ENCODE measurements around the gene PRKAR2B. TPM values are rescaled to one million over a fixed set of nuclear protein-coding genes. Genes with fewer than 3 reads are reported as not detected.

The PRKAR2B gene
- total and polyA plus RNA-seq, 5 donors, result 32.3 to 57.8 (median 45.2) TPM

DNA sequence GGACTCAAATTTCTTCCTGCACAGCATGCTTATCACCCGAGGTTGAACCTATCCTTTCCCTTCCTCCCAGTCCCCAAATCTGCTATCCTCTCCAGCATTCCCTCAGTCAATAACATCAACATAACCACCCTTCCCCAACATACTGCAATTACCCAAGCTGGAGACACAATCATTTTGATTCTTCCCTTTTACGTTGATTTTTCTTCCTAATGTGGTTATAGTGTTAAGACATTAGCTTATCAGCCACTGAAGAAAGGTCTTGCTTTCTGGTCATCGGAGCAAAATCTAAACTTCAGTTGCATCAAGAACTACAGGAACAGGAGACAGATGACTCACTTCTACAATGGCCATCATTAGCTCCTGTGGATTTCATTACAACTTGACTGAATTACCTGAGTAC is 120.8 kb downstream of the PRKAR2B start:
- no peak for ATAC-seq
- intact Hi-C loops (cut with DNase I), result no loop called here
- Histone ChIP-seq H3K27ac (ENCODE audit: low read length) (no peak overlapping the region), H3K9me3 (ENCODE audit: control insufficient read depth, low read length) (no peaks in the 10 kb centered on the region), H3K27me3 (ENCODE audit: control insufficient read depth, insufficient read depth) (no peaks in the 10 kb centered on the region), H3K4me3 (ENCODE audit: low read length) (no peak overlapping the region), H3K4me1 (ENCODE audit: control insufficient read depth, insufficient read depth, low read length) (no peaks in the 10 kb centered on the region)
- no peak for DNase-seq
- 64% methylated on average over 3 of the region's 3 CpGs for WGBS

DNA sequence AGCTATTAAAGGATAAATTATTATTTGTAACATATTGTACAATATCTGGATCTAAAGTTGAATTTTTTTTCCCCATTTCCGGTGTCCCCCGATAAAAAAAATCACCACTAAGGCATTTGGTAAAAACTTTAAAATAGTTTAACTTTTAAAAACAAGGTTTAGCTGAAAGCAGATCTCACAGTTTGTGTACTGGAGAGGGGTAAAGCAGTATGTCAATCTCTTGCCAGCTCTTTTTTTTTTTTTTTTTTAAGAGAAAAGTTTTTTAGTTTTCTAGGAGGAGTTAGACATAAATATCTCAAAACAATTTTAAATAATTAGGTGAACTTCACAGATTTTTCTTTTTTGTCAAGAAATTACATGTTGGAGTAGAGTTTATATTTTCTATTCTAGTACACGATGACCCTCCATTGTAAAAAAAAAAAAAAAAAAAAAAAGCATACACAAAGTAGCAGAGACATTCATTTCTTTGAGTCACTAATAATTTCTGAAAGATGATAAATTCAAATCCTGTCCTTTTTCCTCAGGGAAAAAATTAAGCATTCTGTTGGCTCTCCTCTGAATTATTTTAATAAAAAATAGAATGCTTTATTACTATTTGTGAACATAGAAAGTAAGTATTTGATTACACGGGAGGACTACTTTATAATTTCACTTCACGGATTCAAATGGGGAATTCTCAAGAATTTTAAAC is 122.4 kb downstream of the PRKAR2B start:
- WGBS, result 23% methylated on average over 5 of the region's 5 CpGs
- no peak overlapping the region for H3K27ac ChIP-seq (ENCODE audit: low read length)

DNA sequence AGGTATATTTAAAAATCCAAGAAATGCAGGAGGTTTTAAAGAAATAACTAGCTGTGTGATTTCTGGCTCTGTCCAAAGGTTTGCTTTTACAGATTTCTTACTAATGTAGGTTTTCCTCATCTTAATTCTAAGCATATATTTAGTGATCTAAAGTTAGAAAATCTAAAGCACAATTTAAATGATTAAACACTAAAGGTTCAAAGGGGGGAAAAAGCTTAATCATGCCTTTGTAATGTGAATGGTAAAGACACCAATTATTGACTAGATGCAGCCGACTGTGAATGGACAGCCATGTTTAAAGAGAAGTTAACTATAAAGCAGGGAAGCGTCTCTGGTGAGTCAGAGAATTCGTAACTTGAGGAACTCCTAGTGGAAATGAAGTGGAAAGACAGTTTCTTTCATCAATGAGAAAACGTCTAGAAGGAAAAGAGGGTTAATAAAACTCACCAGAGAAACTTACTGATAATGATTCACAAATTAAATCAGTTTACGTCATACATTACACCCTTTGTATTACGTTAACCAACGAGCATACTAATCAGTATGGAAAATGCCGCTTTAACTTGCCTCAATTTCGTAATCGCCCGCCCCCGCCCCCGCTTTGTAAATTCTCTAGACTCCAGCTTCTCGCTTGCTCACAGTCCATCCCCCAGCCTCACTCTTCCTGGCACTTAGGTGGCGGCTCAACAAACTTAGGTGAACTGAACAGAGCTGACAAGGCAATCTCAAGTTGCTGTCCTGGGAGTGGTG is 123.2 kb downstream of the PRKAR2B start:
- peak; percentile 4 to 26 for ATAC-seq
- under 1% methylated on average over 15 of the region's 15 CpGs for WGBS
- H3K4me1 ChIP-seq (ENCODE audit: control insufficient read depth, insufficient read depth, low read length), result peaks cover 5% of the 10 kb centered on the region
- DNase-seq, result no peak
- no peaks in the 10 kb centered on the region for H3K27me3 ChIP-seq (ENCODE audit: control insufficient read depth, insufficient read depth)
- peak overlapping the region; percentile 77 for H3K4me3 ChIP-seq (ENCODE audit: low read length)
- peak overlapping the region; percentile 100 for H3K27ac ChIP-seq (ENCODE audit: low read length)
- no peaks in the 10 kb centered on the region for H3K9me3 ChIP-seq (ENCODE audit: control insufficient read depth, low read length)
- intact Hi-C loops (cut with DNase I), result no loop called here

More for the DNA sequence above, 122.4 kb downstream of the PRKAR2B start:
- no peak for DNase-seq
- no peaks in the 10 kb centered on the region for H3K9me3 ChIP-seq (ENCODE audit: control insufficient read depth, low read length)
- peak overlapping the region; percentile 77 for H3K4me3 ChIP-seq (ENCODE audit: low read length)
- intact Hi-C loops (cut with DNase I), result no loop called here
- H3K27me3 ChIP-seq (ENCODE audit: control insufficient read depth, insufficient read depth), result no peaks in the 10 kb centered on the region
- H3K4me1 ChIP-seq (ENCODE audit: control insufficient read depth, insufficient read depth, low read length), result peaks cover 5% of the 10 kb centered on the region
- no peak for ATAC-seq

DNA sequence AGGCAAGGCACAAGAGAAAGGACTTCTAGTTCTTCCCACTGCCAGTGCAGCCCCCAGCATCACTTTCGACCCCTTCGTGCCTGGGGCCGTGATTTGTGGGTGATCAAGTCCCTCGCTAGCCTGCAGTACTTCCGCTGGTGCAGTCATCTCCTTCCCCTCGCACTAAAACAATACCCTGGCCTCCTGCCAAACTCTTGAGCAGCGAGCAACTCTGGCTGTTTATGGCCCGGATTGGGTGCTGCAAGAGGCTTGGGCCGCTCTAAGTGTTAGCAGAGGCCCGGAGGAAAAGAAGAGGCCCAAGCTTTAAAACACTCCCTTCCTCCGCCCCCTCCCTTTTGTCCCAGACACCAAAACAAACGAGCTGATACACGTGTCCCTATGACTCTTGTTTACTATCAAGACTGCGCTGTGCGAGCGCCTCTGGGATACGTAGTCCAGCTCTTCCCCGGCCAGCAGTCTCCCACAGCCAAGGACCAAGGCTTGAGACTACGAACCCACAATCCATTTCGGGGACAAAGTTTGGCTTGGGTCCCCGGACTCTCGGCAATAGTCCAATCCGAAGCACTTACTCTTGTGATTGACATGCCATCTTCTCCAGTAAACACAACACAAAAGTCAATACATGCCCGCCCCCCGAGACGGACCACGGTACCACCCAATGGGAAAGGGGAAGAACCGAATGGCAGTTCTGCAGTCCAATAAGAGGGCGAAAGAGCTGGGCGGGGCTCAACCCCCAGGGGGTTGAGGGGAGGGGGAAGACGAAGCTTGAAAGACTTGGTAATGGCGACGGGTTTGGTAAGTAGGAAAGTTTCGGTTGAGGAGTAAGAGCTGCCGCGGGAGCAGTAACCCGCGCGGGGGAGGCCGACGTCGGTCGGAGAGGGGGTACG is 124.0 kb downstream of the PRKAR2B start, which contains the start of gene HBP1:
Gene HBP1, plus strand, starts transcription at position 771 of the 887 bp plus-strand sequence. CDS start 10,891 bp downstream, outside the sequence.
- H3K27ac ChIP-seq (ENCODE audit: low read length), result peak within 1 kb of the TSS; percentile 100
- no peaks in the 10 kb centered on the region for H3K9me3 ChIP-seq (ENCODE audit: control insufficient read depth, low read length)
- DNase-seq (peak; percentile 99), ATAC-seq (peak; percentile 95 to 96)
- peaks cover 5% of the 10 kb centered on the region for H3K4me1 ChIP-seq (ENCODE audit: control insufficient read depth, insufficient read depth, low read length)
- intact Hi-C loops (cut with DNase I), result no loop called here
- H3K4me3 ChIP-seq (ENCODE audit: low read length), result peak within 1 kb of the TSS; percentile 86
- under 1% methylated on average over 44 of the region's 44 CpGs for WGBS
- no peaks in the 10 kb centered on the region for H3K27me3 ChIP-seq (ENCODE audit: control insufficient read depth, insufficient read depth)

DNA sequence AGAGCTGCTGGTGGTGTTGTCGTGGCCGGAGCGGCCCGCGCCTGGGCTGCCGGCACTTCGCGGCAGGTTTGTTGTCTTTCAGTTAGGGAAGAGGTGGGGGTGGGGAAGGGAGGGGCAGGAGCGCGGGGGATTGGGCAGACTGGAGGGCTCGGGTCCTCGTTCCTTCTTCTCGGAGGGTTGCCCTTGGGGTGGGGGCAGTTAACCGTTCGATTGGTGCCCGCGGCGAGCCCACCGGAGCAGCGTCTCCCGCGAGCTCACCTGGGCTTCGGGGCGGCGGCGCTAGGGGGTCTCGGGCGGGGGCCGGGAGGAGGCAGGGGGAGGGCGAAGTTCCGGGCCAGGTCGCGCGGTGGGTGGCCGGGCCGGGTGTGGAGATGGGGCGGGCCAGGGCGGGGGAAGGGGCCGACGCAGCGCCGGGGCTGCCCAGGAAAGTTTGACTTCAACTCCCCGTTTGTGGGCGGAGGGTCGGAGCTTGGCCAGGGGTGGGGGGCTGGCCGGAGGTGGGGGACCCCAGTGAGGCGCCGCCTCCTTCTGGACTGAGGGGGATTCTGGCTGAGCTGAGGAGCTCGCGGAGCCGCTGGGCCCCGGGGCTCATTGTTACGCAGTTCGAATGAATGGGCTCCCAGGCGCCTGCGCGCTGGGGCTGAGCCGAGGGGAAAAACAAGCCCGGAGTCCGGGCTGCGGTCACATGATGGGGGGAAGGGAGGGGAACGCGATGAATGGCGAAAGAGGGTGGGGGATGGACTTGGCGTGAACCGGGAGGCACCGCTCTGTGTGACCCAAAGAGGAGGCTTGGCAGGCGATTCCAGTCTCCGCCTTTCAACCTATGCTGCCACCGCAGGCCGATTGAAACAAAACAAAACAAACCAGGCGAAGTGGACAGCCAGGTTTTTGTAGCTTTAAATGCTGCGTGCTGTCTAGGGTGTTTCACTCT is 124.9 kb downstream of the PRKAR2B start:
- peak overlapping the region; percentile 86 for H3K4me3 ChIP-seq (ENCODE audit: low read length)
- peak; percentile 98 to 99 (median 98) for DNase-seq
- intact Hi-C loops (cut with DNase I), result no loop called here
- H3K27ac ChIP-seq (ENCODE audit: low read length), result peak overlapping the region; percentile 96
- under 1% methylated on average over 73 of the region's 73 CpGs for WGBS
- peak; percentile 80 to 88 for ATAC-seq
- H3K9me3 ChIP-seq (ENCODE audit: control insufficient read depth, low read length), result no peaks in the 10 kb centered on the region
- H3K4me1 ChIP-seq (ENCODE audit: control insufficient read depth, insufficient read depth, low read length), result peaks cover 5% of the 10 kb centered on the region
- H3K27me3 ChIP-seq (ENCODE audit: control insufficient read depth, insufficient read depth), result no peaks in the 10 kb centered on the region

DNA sequence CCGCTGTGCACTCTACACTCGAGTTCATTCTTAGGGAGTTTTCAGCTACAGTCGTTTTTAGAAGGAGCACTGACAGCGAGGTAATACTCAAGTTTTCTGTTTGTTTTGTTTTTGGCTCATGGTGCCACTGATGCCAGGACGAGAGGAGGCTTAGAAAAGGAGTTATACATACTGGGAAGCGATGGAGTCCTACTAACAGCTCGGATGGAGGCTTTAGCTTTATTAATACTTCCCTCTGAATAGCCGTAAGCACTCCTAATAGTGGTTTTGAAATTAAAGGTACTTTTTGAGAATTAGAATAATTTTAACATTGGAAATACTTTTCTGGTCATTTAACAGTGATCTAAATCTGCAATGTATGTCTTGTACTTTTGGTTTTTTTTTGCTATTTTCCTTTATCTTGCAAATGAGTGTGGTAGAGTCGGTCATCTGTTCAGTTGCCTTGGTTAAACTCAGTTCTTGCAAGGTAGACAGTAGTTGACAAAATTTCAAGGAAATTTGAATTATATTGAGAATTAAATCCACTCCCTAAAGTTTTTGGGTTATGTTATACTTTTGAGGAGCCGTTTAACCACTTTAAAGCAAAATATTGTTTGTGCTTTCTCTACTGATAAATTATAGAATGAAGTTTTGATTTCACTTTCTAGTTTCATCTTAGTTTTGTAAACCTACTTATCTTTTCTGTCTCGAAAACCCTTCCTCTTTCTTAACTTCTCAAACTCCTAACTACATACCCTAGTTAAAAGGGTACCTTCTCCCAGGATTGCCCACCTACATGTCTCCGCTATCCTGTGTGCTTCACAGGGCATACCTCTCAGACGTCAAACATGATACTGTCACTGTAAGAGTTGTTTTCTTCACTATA is 125.8 kb downstream of the PRKAR2B start:
- WGBS, result 8% methylated on average over 13 of the region's 13 CpGs
- Histone ChIP-seq H3K4me3 (ENCODE audit: low read length) (peak overlapping the region; percentile 86), H3K27ac (ENCODE audit: low read length) (peak overlapping the region; percentile 73), H3K4me1 (ENCODE audit: control insufficient read depth, insufficient read depth, low read length) (peaks cover 5% of the 10 kb centered on the region), H3K27me3 (ENCODE audit: control insufficient read depth, insufficient read depth) (no peaks in the 10 kb centered on the region), H3K9me3 (ENCODE audit: control insufficient read depth, low read length) (no peaks in the 10 kb centered on the region)
- DNase-seq (no peak), ATAC-seq (no peak)
- intact Hi-C loops (cut with DNase I), result no loop called here

DNA sequence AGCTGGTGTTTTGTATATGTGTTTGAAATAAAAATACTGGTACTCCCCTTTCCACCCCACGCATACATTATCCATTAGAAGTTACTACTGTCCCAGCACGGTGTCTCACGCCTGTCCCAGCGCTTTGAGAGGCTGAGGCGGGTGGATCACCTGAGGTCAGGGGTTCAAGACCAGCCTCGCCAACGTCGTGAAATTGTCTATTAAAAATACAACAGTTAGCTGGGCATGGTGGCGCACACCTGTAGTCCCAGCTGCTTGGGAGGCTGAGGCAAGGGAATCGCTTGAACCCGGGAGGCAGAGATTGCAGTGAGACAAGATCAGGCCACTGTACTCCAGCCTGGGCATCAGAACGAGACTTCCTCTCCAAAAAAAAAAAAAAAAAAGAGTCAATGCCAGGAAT is 127.0 kb downstream of the PRKAR2B start:
- no peak overlapping the region for H3K4me3 ChIP-seq (ENCODE audit: low read length)

DNA sequence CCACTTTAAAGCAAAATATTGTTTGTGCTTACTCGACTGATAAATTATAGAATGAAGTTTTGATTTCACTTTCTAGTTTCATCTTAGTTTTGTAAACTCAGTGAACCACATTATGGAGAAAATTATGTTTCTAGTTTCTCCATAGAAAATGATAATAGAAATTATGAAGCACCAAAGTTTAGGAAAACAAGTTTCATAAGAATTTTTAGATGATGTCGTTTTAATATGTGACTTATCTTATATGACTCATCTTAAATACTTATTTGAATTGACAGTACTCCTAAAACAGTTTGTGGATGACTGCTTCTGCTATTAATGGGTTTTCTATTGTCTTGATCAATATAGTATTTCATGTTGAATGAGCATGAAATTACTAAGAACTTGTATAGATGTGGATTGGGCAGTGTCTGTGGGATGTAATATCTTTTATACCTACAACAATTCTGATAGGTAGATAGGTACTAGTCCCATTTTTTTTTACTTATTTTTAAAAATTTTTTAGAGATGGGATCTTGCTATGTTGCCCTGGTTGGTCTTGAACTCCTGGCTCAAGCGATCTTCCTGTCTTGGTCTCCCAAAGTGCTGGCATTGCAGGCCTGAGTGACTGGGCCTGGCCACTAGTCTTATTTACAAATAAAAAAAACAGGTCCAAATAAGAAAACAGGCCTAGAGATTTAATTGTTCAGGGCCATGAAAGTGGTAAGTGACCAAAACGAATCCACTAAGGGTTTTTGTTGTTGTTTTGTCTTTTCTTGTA is 127.9 kb downstream of the PRKAR2B start:
- DNase-seq (no peak), ATAC-seq (no peak)
- intact Hi-C loops (cut with DNase I), result no loop called here
- 69% methylated on average over 4 of the region's 4 CpGs for WGBS
- Histone ChIP-seq H3K9me3 (ENCODE audit: control insufficient read depth, low read length) (no peaks in the 10 kb centered on the region), H3K4me3 (ENCODE audit: low read length) (no peak overlapping the region), H3K27ac (ENCODE audit: low read length) (no peak overlapping the region), H3K4me1 (ENCODE audit: control insufficient read depth, insufficient read depth, low read length) (peaks cover 5% of the 10 kb centered on the region), H3K27me3 (ENCODE audit: control insufficient read depth, insufficient read depth) (no peaks in the 10 kb centered on the region)

More for the DNA sequence above, 127.0 kb downstream of the PRKAR2B start:
- peak overlapping the region; percentile 36 for H3K27ac ChIP-seq (ENCODE audit: low read length)
- H3K27me3 ChIP-seq (ENCODE audit: control insufficient read depth, insufficient read depth), result no peaks in the 10 kb centered on the region
- ATAC-seq, result no peak
- H3K4me1 ChIP-seq (ENCODE audit: control insufficient read depth, insufficient read depth, low read length), result peaks cover 5% of the 10 kb centered on the region
- WGBS, result 86% methylated on average over 12 of the region's 12 CpGs
- intact Hi-C loops (cut with DNase I), result no loop called here
- DNase-seq, result peak in 1 of 3 donors; percentile 54
- H3K9me3 ChIP-seq (ENCODE audit: control insufficient read depth, low read length), result no peaks in the 10 kb centered on the region

DNA sequence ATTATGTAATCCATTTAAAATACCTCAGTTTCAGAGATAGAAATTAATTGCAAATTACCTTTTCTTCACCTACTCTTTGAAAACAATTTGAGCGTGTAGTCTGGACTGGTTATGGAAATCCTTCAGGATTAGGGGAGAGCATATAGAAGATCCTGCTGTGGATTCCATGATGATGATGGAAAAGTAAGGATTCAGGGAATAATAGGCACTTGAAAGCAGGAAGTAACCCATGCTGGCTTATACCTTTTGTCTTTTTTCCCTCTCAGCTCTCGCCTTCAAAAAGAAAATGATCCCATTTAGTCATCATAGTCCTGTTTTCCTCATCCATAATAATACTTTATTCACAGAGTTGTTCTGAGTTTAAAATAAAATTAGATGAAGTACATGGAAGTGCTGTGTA is 128.7 kb downstream of the PRKAR2B start:
- Histone ChIP-seq H3K9me3 (ENCODE audit: control insufficient read depth, low read length) (no peaks in the 10 kb centered on the region), H3K4me1 (ENCODE audit: control insufficient read depth, insufficient read depth, low read length) (peaks cover 5% of the 10 kb centered on the region), H3K27ac (ENCODE audit: low read length) (no peak overlapping the region), H3K27me3 (ENCODE audit: control insufficient read depth, insufficient read depth) (no peaks in the 10 kb centered on the region), H3K4me3 (ENCODE audit: low read length) (no peak overlapping the region)
- intact Hi-C loops (cut with DNase I), result no loop called here
- DNase-seq (no peak), ATAC-seq (no peak)
- WGBS, result 84% methylated on average over 2 of the region's 2 CpGs
